Tongue (tissue), 2 donors: ENCODE measurements around the gene HAGHL. TPM values are rescaled to one million over a fixed set of nuclear protein-coding genes. Genes with fewer than 3 reads are reported as not detected.
A peak's percentile ranks its signal among the peaks of the same experiment; 100 is the strongest.

Experiments
- DNase-seq: peaks from one replicate; pipeline ENCODE4 v3.0.0-alpha.2; 2015
- total RNA-seq: library from RNA; depleted of rRNA; stranded (reverse); fragments of >200 nt; gene quantifications from one replicate; pipeline ENCODE4 v1.2.3, GENCODE V29; 2014

HAGHL gene
- total RNA-seq, 1 donor from 2014 or later = 1.5 TPM

DNA sequence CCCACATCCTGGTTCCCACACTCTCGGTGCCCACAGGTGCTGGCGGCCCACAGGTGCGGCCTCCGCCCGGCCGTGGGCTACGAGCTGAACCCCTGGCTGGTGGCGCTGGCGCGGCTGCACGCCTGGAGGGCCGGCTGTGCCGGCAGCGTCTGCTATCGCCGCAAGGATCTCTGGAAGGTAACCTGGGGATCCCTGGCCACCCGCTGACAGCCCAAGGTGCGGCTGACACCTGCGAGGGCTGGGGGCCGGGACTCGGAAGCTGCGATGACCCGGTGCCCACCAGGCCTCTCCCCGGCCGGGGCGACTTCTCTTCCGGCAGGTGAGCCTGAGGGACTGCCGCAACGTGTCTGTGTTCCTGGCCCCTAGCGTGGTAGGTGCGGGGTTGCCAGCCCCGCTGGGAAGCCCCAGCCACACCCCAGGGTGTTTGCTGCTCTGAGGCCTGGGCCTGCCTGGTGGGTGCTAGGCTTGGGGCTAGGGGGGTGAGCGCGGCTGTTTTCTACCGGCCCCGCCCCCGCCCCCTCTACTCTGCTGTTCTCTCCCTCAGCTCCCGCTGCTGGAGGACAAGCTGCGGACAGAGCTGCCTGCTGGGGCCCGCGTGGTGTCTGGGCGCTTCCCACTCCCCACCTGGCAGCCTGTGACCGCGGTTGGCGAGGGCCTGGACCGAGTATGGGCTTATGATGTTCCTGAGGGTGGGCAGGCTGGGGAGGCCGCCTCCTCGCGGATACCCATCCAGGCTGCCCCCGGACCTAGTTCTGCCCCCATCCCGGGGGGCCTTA lies 5.0 kb upstream of the HAGHL start:
- no peak for DNase-seq

- no peak for DNase-seq
These were observed 3.9 kb upstream of the HAGHL start for GRCh38 chr16:722835-723633.

DNA sequence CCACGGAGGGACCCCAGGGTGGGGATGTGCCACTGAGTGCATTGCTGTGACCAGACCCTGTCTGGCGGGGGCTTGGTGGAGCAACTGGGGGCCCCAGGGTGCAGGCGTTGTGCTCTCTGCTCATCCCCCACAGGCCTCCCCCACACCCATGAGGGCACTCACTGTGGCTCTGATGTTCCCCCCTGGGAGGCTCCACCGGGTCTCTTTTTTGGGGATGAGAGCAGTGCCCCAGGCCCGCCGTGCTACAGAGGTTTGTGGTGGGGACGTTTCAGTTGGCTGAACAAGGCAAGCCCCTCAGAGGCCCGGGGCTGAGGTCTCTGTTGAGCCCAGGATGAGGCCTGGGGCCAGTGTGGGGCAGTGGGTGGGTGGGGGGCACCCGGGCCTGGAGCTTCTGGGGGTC lies 3.2 kb upstream of the HAGHL start:
- DNase-seq = no peak

- DNase-seq = no peak
These were observed 2.5 kb upstream of the HAGHL start for GRCh38 chr16:724188-725040.

- no peak for DNase-seq
These were observed 1.9 kb upstream of the HAGHL start for GRCh38 chr16:725041-725376.

DNA sequence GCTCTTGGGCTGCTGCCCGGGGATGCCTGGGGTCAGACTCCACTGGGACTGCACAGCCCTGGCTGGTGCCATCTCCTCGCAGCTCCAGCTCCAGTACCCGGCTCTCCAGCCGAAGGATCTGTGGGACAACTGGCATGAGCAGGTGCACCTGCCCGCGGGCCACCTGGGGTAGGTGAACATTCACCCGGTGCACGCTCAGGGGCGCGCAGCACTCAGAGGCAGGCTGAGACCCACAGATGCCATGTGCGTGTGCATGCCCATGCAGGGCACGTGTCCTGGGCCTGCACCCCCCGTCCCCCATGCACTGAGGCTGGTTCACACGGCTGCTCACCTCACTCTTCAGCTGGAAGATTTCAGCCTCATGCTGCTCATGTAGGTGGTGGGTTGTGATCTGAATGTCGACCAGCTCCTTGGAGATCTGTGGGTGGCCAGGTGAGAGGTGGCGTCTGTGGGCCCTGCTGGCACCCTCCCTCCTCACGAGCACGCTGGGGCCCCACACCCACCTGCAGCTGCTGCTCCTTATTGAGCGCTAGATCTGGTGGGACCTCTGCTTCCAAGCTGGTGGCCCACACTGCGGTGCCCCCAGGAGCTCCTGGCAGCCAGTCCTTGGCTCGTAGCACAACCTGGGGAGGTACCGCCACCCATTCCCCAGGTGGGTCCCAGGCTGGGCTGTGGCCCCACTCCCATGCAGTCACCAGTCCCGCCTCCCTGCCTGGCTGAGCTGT lies 1.3 kb upstream of the HAGHL start:
- no peak for DNase-seq

DNA sequence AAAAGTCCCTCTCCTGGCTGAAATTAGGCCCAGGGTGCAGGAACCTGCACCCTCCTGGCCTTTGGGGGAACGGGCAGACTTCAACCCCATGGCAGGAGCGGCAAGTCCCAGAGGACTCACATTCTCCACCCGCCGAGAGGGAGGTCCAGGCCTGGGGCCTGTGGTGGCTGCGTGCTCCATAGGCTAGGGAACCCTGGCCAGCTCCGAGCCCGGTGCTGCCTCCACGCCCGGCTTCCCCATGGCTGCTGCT lies 793 bp upstream of the HAGHL start:
- DNase-seq = no peak

DNA sequence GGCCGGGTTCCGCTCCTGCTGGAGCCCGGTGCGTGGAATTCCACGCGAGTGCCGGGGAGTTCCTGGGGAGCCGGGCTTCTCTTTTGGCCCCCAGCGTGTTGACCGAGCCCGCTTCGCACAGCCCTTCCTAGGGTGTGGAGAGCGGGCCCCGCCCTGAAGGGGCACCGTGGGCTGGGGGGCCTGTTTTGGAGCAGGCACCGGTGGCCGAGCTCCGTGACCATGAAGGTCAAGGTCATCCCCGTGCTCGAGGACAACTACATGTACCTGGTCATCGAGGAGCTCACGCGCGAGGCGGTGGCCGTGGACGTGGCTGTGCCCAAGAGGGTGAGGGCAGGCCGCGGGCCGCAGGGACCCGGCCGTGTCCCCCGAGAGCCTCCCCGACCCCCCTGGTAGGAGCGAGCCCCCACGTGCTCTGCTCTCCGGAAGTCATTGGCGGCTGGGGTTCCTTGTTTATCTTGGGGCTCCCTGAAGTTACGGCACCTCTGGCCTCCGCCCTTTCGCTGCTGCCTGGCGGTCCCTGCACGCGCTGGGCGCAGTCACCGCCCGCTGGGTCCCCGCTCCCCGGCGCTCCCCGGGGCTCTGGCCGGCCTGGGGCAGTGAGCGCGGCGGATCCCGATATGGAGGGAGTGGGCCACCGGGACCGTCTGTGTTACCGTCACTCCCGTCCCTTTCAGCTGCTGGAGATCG lies 528 bp downstream of the HAGHL start:
- no peak for DNase-seq

GRCh38 chr16:728131-728889 lies 1.4 kb downstream of the HAGHL start:
- peak; percentile 54 for DNase-seq

DNA sequence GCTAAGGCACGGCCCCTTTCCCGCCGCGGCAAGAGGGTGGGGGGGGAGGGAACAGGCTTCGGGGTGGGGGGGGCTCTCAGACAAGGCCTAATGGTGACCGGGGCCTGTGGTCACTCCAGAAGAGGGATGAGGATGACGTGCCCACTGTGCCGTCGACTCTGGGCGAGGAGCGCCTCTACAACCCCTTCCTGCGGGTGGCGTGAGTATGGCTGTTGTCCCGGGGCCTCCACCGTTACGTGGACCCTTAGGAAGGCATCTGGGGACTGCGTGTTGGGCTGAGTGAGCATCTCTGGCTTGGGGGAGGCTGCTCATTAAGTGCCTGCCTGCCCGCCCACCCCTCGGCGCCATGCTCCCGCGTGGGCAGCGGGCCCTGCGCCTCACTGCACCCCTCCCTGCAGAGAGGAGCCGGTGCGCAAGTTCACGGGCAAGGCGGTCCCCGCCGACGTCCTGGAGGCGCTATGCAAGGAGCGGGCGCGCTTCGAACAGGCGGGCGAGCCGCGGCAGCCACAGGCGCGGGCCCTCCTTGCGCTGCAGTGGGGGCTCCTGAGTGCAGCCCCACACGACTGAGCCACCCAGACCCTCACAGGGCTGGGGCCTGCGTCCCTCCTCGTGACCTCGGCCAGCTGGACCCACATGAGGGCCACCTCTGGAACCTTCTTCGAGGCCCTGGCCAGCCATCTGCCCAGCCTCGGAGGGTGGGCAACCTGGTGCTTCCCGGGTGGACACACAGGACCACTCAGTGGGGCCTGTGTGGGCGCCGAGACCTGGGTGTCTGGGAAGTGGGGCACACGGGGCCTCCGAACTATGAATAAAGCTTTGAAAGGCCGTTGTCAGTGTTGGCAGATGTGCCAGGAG lies 2.2 kb downstream of the HAGHL start:
- DNase-seq = no peak

GRCh38 chr16:729768-730665 lies 3.1 kb downstream of the HAGHL start:
- DNase-seq = no peak

DNA sequence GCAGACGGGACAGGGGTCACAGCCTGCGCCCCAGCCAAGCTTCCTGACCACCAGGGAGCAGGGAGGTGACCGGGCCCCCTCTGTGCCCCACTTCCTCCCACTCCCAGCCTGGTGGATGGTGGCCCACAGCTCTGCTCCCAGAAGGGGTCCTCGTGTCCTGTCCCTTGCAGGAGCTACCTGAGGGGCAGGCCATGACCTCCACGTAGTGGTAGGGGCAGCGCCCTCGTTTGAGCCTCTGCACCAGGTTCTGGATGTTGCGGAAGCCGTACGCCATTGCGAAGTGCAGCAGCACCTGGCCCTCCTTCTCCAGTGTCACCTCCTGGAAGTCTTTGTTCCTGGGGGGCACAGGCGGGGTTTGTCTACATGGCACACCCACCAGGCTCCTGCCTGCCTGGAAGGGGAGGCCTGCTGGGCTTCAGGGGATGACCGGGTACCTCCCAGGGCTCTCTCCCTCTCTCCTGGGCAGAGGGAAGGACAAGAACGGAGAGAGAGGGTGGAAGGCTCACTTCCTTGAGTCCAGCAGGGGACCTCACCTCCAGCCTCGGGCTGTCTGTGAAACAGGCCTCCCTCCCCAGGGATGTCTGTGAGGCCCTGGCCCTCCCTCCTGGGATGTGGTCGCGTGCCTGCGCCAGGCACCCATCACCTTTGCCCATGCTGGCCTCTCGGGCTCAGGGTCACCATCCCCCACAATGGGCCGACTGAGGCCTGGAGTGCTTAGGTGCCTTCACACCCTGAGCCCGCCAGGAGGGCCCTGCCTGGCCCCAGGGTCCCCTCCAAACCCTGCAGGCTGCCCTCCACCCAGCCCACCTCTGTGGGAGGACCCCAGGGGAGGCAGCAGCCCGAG lies 4.0 kb downstream of the HAGHL start:
- DNase-seq = no peak

DNA sequence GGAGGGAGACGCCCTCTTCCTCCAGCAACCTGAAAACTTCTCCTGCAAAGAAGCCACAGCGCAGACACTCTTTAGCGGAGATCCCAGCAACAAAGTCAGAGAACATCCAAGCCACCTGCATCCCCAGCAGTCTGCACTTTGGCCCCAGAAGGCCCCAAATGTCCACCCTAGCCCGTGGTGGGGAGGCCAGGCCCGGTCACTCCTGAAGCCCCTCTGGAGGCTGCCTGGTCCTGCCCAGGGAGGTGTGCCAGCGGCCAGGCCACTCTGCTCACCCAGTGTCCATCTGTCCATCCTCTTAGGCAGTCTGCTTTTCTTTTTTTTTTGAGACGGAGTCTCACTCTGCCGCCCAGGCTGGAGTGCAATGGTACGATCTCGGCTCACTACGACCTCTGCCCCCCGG lies 5.4 kb downstream of the HAGHL start:
- DNase-seq = no peak

- DNase-seq = no peak
These were observed 6.0 kb downstream of the HAGHL start for GRCh38 chr16:732936-733335.

DNA sequence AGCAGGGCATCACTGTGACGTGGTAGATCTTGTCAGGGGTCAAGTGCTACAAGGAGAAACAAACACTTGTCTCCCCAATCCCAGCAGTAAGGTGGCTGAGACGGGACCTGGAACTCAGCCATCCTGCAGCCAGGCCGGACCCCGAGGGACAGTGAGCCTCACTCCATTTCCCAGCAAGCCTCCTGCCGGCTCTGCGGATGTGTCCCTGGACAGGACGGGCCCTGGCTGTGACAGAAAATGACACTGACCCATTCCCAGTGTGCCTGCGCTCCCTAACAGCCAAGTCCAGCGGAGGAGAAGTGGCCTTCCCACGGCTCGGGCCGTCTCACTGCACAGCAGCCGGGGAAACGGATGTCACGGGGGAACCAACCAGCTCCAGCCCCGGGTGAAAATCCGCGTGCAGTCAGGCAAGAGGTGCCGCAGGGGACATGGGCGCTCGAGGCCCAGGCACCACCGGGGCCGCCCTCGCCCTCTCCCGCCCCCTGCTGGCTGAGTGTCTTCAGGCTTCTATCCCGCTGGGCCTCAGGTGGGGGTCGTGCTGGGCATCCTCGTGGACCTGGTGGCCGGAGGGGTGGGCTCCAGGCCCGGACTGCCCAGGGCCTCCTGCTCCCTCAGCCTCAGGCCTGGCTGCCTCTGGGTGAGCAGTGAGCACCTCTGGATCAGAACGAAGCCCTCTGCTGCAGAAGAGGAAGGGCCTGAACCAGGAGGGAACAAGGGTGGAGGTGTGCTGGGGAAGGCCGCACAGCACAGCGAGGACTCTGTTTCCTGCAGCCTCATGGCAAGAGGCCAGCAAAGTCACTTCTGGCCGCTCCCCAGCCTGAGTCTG lies 6.7 kb downstream of the HAGHL start:
- no peak for DNase-seq

GRCh38 chr16:734208-734980 lies 7.5 kb downstream of the HAGHL start:
- DNase-seq = no peak
